ENCODE measurements around the gene RECQL5.

RECQL5 gene

DNA sequence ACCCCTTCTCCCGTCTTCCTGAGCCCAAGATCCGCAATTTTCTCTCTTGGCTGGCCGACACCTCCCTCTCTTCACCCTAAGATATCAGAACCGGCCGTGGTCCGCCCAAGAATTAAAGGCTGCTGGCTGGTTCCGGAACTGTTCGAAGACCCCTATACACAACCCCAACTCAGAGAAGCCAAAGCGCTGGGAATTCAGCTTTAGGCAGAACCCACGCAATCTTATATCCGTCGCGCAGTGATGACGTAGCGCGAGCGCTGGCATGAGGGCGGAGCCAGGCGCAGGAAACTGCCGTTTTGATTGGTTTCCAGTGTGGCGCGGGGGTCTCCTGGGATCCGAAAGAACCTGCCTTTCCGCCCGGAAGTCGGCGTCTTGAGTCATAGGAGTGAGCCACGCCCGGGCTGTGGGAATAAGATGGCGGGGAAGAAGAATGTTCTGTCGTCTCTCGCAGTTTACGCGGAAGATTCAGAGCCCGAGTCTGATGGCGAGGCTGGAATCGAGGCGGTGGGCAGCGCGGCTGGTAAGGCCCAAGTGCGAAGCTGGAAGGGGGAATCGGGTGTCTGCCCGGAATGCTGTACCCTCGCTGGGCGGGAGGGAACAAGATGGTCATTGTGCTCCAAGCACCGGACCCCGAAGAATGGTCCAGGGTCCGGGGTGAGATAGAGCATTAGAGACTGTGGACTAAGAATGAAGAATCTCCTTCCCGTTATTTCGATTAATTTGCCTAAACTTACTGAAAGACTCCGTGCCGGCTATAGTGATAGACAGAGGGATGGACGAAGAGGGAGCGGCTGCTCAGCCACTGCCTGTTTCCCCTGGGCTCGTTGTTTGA, at the start of gene RECQL5, which contains the start of gene SAP30BP:
Gene RECQL5, minus strand, starts transcription at position 196 of the 832 bp plus-strand sequence. CDS start 597 bp downstream, outside the sequence.
Gene SAP30BP, plus strand, starts transcription at position 380 of the 832 bp plus-strand sequence. Its CDS starts 35 bp downstream, at position 415.
- DNase-seq (ENCODE audit: low spot score) = peak; percentile 97

GRCh38 chr17:75712446-75712845, 45.5 kb upstream of the RECQL5 start:
- no peak for DNase-seq (ENCODE audit: low spot score)

GRCh38 chr17:75707079-75707571, 40.2 kb upstream of the RECQL5 start:
- DNase-seq (ENCODE audit: low spot score) = no peak

DNA sequence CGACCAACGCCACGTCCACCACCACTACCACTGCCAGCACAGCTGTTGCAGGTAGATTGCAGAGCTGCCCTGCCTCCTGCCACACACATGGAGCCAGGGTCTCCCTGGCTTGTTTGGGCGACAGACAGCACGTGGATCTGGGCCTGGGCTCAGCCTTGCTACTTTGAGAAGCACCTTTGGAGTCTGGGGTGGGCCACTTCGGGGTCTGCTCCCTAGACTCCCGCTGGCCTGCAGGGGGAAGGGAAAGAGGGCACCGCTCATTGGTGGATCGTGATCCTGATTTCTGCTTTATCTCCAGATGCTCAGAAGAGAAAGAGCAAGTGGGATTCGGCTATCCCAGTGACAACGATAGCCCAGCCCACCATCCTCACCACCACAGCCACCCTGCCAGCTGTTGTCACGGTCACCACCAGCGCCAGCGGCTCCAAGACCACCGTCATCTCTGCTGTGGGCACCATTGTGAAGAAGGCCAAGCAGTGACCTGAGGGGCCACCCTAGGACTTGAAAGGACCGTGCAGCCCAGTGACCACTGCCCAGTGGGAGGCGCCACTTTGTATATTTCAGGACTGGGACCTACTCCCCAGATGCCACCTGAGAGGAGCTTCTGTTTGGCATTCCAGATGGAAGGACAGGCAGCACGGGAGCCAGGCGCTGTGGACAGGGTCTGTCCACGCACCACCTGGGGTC, 39.2 kb upstream of the RECQL5 start:
- no peak for DNase-seq (ENCODE audit: low spot score)

DNA sequence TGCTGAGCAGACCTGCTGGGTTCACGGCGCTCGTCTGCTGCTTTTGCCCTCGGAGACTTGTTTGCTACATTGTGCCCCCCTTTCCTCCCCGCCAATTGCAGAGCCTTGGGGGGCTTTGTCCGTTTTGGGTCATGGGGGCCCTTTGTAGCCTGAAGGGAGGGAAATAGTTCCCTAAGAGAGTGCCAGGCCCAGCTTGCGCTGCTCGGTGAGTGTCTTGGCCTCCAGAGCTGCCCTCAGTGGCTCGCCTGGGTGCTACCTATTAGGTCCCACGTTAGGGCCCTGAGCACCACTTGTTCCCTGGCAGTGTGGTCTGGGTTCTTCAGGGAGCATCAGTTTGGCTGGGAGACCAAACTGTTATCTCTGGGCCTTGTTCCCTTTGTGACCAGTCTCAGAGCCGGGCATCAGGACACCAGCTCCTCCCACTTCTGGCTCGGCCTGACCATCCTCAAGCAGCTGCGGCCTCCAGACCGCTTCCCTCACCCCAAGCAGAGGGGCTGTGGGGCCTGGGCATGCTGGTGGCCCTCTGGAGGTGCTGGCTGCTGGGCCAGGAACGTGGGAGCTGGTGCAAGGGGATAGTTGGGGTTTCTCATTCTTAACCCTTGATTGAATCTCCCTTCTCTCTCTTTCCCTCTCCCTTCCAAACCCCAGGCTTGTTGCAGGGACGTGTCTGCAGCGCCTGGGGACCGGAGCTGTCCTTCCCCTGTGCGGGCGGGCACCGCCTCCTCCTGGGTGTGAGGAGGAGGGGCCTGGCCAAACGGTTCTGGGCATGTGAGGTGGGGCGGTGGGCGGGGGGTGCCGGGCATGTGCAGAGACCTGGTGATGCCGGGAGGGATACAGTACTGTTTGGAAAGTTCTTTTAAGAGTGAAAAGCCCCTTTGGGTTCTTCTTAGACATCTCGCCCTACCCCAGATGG, 38.3 kb upstream of the RECQL5 start:
- no peak for DNase-seq (ENCODE audit: low spot score)

DNA sequence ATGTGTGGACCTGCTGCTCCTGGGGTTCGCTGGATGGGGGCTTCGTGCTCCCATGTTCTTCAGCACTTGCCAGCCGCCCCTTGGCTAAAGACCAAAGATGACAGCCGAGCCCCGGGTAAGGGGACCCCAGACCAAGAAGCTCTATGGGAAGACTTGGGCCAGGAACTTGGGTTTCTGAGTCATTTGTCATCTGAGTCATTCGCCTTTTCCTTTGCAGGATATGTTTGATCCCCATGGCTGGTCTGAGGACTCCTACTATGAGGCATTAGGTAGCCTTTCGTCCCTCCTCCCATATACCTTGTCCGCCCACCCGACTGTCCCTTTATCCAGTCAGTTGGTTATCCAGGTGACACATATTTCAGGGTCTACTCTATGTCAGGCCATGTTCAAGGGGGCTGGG, 36.6 kb upstream of the RECQL5 start:
- DNase-seq (ENCODE audit: low spot score) = no peak

DNA sequence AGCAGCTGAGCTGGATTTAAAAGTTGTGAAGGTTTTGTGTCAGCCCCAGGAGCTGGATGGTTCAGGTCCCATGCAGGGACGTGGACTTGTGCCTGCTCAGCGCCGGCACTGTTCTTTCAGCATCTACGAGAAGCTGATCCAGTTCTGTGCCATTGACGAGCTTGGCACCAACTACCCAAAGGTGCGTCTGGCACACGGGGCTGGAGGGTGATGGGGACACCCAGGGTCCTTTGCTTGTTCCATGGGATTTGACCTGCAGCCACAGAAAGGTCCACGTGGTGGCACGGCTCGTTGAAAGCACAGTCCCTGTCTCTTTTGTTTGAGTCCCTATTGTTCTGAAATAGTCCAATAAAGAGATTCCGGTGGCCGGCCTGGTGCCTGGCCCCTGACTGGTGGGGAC, 36.2 kb upstream of the RECQL5 start:
- no peak for DNase-seq (ENCODE audit: low spot score)

- DNase-seq (ENCODE audit: low spot score) = no peak
These were observed 34.3 kb upstream of the RECQL5 start for GRCh38 chr17:75701288-75701687.

DNA sequence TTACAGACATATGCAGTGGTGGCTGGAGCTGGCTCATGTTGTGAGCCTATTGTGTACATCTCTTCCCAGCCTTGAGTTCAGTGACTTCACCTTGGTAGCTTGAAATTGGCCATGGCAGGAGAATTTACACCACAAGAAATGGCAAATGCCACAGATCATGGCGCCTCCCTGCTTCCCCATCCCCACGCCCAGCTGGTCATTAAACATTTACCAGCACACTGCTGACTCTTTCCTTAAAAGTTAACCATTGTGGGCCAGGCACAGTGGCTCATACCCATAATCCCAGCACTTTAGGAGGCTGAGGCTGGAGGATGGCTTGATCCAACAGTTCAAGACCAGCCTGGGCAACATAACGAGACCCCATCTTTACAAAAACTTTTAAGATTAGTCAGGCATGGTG, 31.7 kb upstream of the RECQL5 start:
- DNase-seq (ENCODE audit: low spot score) = no peak

GRCh38 chr17:75697651-75698291, 30.8 kb upstream of the RECQL5 start:
- DNase-seq (ENCODE audit: low spot score) = no peak

- no peak for DNase-seq (ENCODE audit: low spot score)
These were observed 28.9 kb upstream of the RECQL5 start for GRCh38 chr17:75695830-75696271.

DNA sequence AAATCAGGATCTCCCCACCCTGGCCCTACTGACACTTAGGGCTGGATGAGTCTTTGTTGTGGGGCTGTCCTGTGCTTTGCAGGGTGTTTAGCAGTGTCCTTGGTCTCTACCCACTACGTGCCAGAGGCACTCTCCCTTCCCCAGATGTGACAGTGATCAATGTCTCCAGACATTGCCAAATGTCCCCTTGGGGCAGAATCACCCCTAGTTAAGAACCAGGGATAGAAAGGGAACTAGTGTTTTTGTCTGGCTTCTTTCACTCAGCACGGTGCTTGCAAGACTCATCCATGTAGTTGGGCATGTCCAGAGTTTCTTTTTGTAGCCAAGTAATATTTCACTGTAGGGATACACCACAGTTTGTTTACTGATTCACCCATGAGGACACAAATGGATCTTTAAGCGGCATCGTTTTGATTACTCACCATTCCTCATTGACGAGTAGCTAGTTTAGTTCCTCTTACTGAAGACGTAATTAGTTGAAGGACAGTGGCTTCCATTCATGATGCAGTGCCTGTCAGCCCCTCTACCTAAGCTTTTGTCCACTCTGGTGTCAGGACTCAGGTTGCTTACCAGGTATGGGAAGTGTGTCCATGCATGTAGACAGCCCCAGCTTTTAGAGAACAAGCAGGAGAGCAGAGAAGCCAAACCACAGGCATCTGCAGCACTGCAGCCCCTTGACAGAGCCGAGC, 28.3 kb upstream of the RECQL5 start:
- no peak for DNase-seq (ENCODE audit: low spot score)

- no peak for DNase-seq (ENCODE audit: low spot score)
These were observed 27.6 kb upstream of the RECQL5 start for GRCh38 chr17:75694536-75694935.

DNA sequence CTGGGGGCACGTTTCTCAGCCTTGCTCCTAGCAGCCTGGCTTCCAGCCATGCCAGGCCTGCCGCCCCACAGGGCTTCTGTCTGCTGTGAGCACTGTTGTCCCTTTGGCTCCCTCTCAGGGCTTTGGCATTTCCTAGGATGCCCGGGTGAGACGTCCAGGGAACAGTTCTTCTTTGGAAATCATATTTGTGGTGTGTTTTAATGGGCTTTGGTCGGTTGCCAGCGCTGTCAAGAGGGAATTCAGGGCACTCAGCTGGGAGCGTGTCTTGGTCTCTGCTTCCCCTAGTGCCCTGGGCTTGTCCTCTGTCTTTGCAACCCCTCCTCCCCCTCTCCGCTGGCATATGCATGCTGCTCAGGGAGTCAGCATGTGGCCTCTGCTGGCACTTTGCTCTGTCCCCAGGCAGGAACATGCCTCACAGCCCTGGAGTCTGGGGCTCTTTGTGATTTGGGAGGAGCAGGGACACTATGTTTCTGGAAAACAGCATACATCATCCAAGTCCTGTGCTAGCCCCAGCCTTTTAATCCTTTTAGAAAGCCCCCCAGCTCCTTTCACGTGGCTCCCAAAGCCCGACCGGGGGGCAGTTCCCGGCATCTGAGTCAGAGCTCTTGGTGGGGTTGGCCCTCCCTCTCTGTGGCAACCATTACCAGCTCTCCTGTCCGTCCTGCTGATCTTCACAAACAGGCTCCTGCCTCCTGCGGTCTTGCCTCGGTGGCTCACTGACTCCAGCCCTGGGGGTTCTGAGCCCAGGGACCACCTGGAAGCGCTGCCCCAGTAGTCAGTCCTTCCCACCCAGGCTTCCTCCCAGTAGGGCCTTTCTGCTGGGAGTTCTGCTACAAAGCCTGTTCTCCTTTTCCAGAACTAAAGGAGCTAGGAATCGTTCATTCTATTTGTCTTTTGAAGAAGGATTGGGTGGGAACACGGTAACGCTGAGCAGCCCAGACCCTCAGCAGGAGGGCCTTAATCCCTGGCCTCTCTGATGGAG, 26.8 kb upstream of the RECQL5 start:
- DNase-seq (ENCODE audit: low spot score) = no peak

DNA sequence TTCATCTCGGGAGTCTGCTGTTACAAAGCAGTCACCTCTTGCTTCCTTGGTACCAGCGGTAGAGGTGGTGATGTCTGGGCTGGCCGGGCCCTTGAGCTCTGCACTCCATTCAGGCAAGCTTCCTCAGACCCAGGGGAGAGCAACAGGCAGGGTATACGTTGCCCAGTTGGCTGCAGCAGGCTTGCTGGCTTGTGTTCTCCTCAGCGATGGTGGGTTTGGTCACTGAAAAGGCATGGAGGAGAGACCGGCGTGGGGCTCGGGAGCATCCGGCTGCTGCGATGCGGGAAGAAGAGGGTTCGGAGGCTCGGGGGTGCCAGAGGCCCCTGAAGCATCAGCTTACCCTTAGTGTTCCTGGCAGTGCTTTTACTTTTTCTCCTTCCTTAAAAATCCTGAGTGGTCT, 26.0 kb upstream of the RECQL5 start:
- DNase-seq (ENCODE audit: low spot score) = no peak

GRCh38 chr17:75691801-75692626, 25.1 kb upstream of the RECQL5 start:
- DNase-seq (ENCODE audit: low spot score) = no peak

- DNase-seq (ENCODE audit: low spot score) = no peak
These were observed 24.4 kb upstream of the RECQL5 start for GRCh38 chr17:75691371-75691791.

GRCh38 chr17:75689441-75689873, 22.5 kb upstream of the RECQL5 start:
- DNase-seq (ENCODE audit: low spot score) = no peak
